ENCODE measurements around the gene PDZK1. TPM values are rescaled to one million over a fixed set of nuclear protein-coding genes. Genes with fewer than 3 reads are reported as not detected.
"Not testable (repeated sequence)": the region's sequence is repeated elsewhere in the genome, so short reads cannot be mapped to it uniquely, and the experiment has no call there.

PDZK1 gene
- total RNA-seq, 1 donor from 2014 or later, result 0.07 TPM

DNA sequence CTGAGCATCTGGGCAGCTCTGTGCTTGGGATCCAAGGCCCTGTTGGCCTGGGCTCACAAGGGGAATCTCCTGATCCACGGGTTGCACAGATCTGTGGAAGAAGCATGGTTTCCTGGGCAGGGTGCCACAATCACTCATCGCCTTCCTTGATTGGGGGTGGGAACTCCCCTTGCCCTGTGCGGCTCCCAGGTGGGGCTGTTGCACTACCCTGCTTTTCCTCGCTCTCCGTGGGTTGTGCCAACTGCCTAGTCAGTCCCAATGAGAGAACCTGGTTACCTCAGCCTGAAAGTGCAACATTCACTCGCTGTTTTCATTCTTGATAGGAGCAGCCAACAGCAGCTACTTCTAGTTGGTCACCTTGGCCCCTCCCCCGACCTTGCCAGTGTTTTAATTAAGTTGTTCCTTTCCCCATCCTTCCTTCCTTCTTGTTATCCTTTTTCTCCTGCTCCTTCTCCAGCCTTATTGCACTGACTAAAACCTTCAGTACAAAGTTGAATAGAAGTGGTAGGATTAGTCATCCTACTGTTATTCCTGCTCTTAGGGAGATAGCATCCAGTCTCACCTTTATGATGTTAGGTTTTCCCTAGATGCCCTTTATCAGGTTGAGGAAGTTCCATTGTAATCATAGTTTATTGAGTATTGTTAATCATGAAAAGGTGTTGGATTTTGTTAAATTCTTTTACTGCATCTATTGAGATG, 50.8 kb downstream of the PDZK1 start:
- not testable (repeated sequence) for DNase-seq (ENCODE audit: low read depth, low spot score)

DNA sequence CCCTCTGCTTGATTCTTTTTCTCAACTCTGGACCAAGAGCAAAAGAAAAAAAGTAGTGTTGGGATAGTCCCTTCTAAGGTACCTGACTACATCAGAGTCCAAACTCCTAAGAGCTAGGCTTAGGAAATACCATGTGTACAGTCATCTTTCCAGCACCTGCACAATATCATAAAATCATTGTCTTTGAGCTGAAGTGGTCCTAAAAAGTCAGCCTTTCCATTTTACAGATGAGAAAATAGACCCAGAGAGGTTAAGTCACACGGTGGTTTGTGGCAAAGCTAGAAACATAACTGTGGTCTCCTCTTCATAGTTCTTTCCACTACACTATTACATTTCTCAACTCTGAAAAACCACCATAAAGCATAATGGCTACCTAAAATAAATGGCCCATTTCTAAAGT, 63.2 kb downstream of the PDZK1 start:
- not testable (repeated sequence) for DNase-seq (ENCODE audit: low read depth, low spot score)

DNA sequence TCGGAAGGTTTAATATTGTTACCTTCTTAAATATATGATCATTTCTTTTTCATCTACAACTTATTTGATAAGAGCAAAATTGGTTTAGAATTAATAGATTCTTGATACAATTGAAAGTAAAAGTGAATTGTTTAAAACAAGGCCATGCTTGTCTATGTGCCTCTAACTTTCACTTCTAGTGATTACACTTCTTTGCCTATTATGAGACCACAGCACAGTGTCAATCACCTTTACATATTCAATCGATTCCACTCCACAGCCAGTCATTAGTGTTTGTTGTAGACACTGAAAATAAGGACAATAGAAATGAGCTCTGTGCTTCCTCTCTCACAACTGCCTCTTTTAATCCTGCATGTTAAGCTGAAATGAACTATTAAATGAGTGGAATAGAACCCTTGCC, 65.3 kb downstream of the PDZK1 start:
- not testable (repeated sequence) for DNase-seq (ENCODE audit: low read depth, low spot score)

- DNase-seq (ENCODE audit: low read depth, low spot score), result not testable (repeated sequence)
These were observed 70.9 kb downstream of the PDZK1 start for GRCh38 chr1:145636237-145636636.

- DNase-seq (ENCODE audit: low read depth, low spot score), result not testable (repeated sequence)
These were observed 85.0 kb downstream of the PDZK1 start for GRCh38 chr1:145622177-145622576.

Other genes with a start within 250 kb of the PDZK1 start
- 22.3 and 26.9 TPM in 2 replicates for gene GPR89A, start 99.4 kb downstream of the PDZK1 start, total RNA-seq
- not detected in 2 replicates for gene CD160, start 12.1 kb upstream of the PDZK1 start, total RNA-seq
- 17.9 and 20.0 TPM in 2 replicates for gene RNF115, start 116.7 kb upstream of the PDZK1 start, total RNA-seq
- gene POLR3C, start 116.8 kb upstream of the PDZK1 start, total RNA-seq, result 33.7 and 36.3 TPM in 2 replicates
- gene NUDT17, start 138.3 kb upstream of the PDZK1 start, total RNA-seq, result 2.8 and 3.4 TPM in 2 replicates
- 7.6 and 9.8 TPM in 2 replicates for gene PIAS3, start 151.7 kb upstream of the PDZK1 start, total RNA-seq
- gene ANKRD35, start 178.5 kb upstream of the PDZK1 start, total RNA-seq, result 0.32 and 0.33 TPM in 2 replicates
- gene ITGA10, start 202.7 kb upstream of the PDZK1 start, total RNA-seq, result 32.2 and 104 TPM in 2 replicates
- 30.9 and 31.9 TPM in 2 replicates for gene PEX11B, start 211.3 kb upstream of the PDZK1 start, total RNA-seq
- gene RBM8A, start 220.1 kb upstream of the PDZK1 start, total RNA-seq, result 129 and 198 TPM in 2 replicates

Data from pulmonary artery endothelial cell (primary cell).